DMS 273 (cell line): ENCODE data around the gene STK24.

Source experiments
- DNase-seq: peaks from one replicate; lab custom pipeline; 2025; ENCODE audit not compliant: unreplicated experiment; lab: John Stamatoyannopoulos, UW

STK24 gene

DNA sequence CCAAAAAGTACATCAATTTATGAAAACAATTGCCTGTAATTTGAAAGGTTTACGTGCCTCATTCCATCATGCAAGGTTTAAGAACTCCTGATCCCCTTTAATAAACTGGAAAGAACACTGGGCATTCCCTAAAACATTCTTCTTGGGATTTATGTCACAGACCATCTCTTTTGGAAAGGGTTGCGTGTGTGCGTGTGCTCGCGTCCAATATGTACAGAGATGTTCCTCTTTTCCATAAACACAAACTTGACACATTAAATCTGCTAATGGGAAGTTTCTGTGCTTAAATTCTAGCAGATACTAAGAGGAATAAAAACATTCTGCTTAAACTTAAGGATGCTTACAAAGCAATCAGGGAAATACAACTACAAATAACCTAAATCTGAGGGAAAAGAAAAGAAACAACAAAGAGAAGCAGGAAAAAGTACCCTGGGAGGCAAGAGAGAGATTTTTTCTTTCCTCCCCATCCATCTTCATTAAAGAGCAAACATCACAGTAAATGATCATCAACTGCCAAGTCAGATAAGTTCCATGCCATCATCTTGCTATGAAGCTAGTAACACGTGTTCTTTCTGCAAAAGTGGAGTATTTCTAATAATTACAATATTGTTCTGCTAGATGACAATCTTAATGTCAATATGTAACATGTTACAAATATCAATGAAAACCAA, 83.7 kb downstream of the STK24 start:
- DNase-seq: no peak

DNA sequence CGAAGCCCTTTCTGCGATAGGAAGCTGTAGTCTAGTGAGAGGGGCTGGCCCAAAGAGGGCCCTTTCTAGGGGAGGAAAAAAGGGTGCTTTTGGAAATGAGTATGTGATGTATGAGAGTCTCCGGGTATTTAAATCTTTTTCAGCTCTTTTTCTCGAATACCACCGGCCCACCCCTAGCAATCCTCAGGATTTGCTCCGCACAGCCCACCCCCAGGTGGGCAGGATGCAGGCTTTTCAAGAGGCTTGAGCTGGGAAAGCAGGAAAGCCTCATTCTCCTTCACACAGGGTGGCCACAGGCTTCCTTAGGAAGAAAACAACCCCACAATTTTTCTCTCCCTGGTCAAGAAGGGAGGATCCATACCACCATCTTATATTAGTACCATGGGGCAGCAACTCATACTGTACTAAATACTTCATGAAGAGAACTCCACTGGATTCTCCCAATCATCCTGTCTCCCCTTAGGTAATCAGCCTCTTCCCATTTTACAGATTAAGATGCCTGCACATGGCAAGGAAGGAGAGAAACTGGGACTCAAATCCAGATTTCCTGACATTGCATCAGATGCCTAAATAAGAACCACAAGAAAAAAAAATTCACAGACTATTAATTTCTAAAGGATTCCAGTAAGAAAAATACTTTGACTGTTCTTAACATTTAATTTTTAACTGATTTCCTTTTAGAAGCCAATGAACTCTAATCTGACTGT, 84.4 kb downstream of the STK24 start:
- no peak for DNase-seq

DNA sequence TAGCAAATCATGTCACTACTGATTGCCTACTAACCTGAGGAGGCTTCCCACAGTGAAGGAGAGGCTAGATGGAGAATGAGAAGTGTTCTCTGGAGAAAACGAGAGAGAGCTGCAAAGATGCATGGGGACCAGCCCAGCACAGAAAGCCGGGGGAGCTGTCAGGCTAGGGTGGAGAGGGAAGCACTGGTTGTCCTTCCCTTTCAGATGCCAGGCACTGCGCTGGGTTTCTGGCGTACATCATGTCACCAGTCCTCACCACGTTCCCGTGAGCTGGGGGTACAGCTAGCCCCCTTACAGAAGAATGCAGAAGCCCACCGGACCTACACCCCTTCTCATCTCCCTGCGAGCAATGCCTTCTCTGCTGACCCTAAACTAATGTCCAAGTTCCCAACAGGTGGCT, 86.0 kb downstream of the STK24 start:
- no peak for DNase-seq

DNA sequence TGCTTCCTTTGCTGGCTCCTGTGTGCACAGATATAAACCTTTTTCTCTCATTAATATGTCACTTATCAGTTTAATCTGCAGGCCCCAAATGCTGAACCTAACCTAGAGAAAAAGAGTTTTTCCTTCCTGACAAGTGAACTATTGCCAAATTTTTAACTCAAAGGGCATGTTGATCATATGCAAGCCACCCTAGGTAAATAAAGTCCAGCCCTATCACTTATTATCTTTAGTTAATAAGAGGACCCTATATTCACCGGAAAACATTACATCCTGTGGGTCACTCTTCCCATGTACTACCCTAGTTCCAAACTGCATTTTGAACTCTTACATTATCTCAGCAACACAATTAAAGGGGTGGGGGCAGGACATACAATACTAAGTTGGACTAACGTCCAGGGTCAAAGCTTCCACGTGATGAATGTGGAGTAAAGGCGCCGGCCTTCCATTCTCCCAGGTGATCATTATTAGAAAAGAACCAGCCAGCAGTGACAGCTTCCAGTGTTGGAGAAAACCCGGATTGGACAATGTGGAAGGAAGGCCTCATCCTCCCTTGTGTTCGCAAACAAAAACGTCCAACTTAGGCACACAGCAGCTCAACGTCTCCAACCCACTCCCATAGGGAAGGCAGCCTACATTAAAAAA, 86.6 kb downstream of the STK24 start:
- DNase-seq: no peak

DNA sequence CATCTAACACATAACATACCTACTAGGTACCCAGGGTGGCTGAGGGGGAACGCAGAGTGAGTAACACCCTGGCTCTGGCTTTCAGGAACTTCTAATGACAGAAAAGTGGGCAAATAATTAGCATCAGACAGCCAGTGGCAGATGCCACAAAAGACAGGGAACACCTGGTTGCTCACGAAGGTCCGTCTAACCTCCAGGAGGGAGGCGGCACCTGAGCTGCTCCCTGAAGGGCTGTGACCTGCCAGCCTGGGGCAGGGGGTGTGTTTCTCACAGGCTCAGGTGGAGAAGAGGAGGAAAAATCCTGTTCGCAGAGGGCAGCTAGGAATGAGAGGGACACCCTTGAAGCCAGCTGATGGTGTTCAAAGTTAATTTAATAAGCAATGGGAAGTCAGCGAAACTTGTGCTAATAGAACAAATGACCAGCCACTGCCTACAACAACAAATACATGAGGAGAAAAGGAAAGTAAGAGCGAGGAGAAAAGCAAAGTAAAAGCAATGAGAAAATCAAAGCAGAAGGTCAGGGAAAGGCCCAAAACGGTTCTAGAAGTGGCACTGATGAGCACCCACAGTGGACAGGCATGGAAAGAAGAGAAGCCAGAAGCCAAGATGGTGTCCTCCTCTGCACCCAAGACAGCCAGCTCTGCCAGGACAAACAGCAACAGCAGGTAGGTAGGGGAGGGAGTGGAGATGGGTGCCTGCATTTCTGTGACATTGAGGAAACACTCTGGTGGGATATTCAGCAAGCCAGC, 87.3 kb downstream of the STK24 start:
- DNase-seq: no peak

DNA sequence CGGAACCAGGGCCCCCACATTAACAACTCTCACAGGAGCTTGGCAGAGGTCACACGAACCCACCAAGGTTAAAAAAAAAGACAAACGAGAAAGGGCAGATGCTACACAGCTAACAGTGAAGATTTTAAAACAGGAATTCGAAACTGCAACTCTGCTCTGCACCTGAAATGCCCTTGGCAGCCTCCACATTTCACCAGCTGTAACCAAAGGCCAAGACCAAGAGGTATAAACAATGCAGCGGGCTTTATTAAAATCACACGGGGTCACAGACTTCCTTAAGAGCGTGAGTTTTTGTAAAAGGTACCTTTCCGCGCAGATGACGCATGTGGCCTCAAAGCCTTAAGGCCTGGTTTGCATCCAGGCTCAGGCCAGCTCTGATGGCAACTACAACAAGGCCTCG, 88.2 kb downstream of the STK24 start:
- DNase-seq: no peak

DNA sequence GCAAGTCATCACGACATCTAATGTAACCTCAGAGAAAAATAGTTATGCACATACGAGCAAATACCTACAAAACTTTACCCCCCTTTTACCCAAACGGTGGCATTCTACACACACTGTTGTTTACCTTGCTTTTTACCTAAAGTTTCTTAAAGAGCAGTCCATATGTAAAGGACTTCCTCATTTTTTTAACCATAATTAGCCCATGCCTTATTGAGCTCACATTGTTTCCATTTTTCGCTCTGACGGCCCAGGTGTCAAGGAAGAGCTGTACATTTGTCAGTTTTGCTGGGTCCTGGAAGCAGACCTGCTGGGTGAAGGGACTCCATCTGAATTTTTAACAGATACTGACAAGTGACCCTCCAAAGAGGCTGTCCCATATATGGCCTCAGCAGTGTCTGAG, 89.4 kb downstream of the STK24 start:
- no peak for DNase-seq

DNA sequence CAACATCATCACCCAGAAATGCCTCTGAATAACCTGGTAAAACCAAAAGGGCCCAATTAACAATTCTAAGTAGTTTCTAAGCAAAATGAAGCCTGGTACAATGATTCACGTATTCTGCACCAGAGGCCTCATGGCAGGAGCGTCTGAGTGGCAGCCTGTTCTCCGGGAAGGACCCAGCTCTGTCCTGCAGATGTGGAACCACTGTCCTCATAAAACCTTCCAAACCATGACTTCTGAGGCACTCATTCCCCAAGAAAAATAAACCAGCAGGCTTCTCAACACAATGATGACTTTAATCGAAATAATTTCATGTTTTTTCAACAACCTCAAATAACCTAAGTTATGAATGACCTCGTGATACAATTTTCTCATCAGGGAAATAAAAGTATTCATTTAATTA, 89.9 kb downstream of the STK24 start:
- DNase-seq: no peak

DNA sequence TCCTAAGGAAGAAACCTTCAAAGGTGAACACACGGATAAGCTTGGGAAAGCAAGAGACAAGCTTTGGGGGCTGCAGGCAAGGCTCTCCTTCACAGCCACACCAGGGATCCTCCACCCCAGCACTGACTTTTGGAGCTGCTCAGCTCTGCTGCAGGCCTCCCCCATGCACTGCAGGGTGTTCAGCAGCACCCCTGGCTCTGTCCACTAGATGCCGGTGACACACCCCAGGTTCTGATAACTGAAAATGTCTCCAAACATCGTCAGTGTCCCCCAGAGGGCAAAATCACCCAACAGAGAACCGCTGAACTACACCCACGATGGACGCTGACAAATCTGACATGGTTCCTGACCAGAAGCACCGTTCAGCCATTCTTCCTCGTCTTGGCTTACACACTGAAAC, 90.5 kb downstream of the STK24 start:
- no peak for DNase-seq

DNA sequence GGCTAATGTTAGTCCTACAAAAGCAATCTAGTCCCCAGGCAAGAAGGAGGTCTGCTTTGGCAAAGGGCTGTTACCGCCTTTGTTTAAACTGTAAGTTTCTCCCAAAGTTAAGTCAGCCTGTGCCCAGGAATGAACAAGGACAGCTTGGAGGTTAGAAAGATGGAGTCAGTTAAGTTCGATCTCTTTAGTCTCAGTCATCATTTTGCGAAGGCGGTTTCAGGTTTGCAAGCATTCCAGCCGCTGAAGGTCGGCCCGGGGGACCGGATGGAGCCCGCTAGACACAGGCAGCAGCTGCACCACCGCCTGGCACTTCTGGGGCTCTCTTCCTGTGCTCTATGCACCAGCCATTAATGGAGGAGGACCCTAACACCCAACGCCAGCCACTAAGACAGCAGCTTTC, 91.3 kb downstream of the STK24 start:
- no peak for DNase-seq

DNA sequence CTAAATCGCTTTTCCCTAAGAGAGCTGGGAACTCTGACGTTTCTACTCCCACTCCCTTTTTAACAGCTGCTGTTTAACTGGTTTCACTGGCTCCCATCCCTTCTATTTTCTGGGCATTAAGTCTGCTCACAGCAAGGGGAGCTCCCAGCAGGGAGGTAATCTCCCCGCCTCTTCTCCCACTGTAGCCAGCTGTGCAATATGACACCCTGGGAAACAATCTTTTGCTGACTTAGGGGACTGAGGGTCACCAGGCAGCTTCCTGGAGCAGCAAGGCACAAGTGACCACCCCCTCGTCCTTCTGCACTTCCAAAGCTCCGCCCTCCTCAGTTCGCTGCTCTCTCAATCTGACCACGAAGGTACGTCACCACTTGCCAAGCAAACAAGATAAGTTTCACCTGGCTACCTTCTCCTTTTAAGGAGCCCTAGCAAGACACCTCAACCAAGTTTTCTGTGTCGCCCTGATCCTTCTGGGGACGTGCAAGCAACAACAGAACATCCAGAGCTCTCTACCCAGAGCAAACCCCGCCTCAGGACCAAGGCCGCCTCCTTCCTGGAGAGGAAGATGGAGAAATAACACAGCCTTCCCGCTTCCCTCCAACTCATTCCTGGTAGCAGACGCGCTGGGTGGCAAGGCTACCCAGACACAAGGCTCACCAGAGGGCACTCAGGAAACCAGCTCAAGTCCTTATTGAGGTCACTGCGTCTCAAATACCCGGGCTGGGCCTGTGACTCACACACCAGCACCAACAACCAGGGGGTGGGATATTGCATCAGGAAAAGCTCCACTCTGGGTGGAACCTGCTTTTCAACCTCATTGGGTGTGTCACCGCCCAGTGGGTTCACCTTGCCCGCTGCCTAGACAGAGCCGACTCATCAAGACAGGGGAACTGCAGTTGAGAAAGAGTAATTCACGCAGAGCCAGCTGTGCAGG, 92.4 kb downstream of the STK24 start:
- DNase-seq: peak; percentile 88

DNA sequence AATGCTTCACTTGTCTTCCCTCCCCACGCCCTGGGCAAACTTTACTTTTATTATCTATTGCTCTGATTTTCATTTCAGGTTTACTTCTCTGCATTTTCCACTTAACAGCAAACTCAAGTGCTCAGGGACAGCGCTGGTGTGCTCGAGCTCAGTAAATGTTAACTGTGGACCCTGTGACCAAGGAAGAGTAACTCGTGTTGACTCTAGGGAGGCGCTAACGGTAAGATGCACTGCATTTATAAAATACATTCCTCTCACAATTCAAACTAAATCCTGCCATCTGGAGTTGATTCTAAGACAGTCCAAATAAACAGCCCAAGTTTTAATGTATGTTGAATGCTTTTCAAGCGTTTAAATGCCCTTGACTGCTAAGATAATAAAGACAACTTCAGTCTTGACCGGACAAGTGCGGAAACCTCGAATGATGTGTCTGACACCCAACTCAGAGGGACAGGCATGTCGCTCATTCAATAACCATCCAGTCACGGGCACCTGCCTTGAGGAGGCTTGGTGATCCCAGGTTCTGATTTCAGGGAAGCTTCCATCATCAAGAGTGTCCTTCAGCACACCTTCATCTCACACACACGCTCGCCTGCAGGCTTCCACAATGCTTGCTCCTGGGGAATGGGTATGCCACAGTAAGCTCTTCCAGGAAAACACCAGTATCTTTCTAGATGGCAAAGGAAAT, 93.2 kb downstream of the STK24 start:
- DNase-seq: peak; percentile 26

DNA sequence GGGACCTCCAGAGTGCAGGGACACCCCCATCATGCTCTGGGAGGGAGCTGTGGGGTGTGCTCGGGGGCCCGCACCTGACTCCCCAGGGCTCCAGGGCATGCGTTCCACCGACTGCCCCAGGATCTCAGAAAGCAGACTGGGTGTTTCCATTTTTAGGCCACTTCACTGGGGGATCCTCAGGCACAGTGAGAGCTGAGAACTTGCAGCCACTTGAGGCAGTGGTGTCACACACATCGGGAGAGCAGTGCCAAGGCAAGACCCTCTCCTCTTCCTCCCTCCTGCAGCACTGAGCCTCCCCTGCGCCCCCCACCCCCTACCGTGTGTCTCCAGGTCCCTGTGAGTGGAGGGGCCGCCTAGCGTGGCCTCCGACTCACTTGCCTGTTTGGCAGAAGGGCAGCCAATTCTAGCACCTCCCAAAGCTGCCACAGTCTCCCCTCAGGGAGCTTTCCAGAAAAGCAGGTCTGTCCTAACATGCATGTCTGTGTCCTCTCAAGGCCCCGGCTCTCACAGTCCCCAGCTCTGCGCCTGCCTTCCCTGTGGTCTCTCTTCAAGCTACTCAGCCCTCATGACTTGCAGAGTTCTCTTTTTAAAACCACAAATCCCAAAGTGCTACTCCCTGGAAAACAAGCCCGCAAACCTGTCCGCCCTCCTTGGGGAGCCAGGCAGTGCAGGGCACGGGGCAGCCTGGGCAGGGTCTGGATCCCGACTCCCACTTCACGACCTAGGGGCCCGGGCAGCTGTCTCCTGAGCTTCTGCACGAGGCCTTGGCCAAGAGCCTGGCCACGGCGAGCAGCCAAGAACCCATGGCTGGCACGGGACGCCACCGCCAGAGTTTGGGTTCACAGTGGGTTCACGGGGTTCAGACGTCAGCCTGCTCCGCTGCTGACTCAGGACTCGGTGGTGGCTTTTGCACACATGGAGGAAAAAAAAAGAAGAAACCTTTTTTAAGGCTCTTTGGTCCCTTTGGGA, 94.1 kb downstream of the STK24 start:
- peak; percentile 77 for DNase-seq

DNA sequence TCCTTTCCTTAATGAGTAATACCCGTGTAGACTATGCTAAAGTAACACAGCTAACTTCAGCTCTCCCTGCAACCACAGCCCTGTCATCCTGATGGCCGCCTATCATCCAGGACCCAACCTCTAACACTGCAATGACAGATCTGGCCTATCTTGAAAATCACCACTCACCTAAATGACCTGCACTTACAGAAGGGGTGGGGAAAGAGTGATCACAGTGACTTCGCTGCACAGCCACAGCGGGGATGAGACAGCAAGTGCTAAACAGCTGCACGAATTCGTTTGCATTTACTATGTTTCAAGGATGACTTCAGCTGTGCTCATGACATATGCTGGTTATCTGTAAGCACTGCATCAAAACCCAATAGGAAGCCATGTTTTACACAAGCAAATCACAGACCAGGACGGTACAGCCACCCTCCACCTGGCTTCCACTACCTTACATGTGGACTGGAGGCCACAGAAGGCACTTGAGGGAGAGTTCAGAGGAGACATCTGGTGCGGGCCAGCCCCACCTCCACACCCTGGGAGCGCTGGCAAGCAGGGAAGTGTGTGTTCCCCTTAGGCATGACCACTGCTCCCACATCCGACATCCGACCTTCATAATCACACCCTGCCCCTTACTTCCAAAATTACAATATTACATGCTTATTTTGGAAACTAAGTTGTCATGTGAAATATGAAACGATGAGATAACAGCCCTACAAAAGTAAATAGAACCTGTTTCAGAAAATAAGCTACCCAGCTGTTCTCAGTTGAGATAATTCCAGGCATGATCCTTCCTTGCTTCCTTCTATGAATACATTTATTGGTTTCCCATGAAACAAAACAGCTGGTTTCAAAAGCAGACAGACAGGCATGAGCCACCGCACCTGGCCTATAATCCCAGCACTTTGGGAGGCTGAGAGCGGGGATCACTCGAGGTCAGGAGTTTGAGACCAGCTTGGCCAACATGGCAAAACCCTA, 95.7 kb downstream of the STK24 start:
- peak; percentile 92 for DNase-seq

DNA sequence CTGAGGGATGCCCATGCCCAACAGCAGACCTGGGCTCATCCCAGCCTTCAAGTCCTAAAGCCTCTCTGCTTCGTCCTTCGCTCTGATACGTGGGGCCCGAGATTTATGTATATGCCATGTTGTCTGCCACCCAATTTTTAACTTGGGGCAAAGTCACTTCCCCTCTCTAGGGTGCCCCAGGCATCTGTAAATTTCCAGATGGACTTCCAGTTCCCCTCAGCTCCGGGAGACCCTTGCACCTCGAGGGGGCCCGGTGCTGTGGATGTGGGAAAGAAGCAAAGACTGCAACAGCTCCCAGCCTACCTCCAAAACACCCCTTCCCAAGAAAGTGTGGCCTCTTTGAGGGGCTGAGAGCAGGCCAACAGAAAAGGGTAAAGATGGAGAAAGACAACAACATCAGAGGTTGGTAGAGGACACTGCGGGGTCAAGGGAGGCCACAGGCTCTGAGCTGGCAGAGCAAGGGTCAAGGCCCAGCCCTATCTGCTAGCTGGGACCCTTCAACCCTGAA, 97.4 kb downstream of the STK24 start:
- no peak for DNase-seq

DNA sequence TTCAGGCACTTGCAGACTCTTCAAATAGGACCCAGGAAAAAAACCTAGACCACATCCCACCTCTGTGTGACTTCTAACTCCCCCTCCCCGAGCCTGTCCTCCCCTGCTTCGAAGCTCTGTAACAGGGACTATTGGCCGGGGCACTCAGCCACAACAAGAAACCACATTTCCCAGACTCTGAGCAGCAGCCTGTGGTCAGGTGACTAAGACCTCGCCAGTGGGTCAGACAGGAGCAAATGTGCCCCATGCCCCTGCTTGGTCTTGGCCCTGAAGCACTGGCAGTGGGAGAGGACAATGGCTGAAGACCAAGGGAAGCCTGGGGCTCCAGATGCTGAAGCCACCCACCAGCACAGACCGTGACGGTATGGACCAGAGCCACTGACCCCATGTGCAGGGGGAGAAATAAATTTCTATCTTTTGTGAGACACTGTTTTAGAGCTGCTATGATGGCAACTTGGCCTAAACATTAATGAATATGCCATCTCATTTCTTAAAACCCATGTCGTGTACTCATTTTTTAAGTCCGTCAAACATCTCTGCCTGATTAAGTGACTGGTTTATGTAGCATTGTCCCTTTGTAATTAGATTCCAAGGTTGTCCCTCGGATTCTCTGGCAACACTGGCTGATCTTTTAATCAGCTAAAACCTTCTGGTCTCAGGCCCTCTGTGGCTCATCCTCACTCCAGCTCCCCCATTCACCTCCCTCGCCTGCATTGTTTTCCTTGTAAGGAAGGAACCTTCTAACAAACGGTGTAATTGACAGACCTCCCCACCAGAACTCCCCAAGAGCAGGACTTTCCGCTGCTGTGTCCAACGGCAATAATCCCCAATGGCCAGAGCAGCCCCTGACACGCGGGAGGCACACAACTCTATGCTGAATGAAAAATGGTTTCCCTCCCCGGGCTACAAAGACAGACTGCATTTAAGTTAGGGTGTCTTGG, 98.4 kb downstream of the STK24 start:
- no peak for DNase-seq
